ENCODE results near the gene ARSD. TPM values are rescaled to one million over a fixed set of nuclear protein-coding genes. Genes with fewer than 3 reads are reported as not detected.
A peak's percentile ranks its signal among the peaks of the same experiment; 100 is the strongest.
"Not testable (repeated sequence)": the region's sequence is repeated elsewhere in the genome, so short reads cannot be mapped to it uniquely, and the experiment has no call there.

The ARSD gene
- total RNA-seq, 2 donors from 2014 or later, result 52.1 to 69.5 TPM

DNA sequence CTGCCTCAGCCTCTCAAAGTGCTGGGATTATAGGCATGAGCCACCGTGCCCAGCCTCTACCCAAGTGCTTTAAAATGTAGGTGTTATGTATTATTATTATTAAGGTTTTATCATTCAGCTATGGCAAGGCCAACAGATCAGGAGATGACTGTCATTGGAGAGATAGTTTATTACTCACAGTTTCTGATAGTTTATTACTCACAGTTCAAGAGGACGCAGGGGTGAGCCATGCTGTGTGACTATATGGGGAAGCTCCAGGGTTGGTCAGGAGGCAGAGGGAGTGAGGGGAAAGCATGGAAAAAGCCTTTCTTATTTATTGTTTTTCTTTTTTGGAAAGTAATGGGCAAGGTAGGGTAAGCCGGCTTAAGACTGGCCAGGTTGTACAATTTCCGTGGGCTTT, 25.4 kb upstream of the ARSD start:
- Histone ChIP-seq H3K27ac (no peak overlapping the region), H3K4me1 (replicated peaks) (no peaks in the 10 kb centered on the region), H3K36me3 (no peaks in the 10 kb centered on the region), H3K9me3 (no peaks in the 10 kb centered on the region), H3K4me3 (no peak overlapping the region), H3K27me3 (replicated peaks; ENCODE audit: insufficient read depth) (no peaks in the 10 kb centered on the region)
- TF ChIP-seq POLR2AphosphoS5 (IDR thresholded peaks at IDR 0.05), result no peak
- TF ChIP-seq, protein P1, sequence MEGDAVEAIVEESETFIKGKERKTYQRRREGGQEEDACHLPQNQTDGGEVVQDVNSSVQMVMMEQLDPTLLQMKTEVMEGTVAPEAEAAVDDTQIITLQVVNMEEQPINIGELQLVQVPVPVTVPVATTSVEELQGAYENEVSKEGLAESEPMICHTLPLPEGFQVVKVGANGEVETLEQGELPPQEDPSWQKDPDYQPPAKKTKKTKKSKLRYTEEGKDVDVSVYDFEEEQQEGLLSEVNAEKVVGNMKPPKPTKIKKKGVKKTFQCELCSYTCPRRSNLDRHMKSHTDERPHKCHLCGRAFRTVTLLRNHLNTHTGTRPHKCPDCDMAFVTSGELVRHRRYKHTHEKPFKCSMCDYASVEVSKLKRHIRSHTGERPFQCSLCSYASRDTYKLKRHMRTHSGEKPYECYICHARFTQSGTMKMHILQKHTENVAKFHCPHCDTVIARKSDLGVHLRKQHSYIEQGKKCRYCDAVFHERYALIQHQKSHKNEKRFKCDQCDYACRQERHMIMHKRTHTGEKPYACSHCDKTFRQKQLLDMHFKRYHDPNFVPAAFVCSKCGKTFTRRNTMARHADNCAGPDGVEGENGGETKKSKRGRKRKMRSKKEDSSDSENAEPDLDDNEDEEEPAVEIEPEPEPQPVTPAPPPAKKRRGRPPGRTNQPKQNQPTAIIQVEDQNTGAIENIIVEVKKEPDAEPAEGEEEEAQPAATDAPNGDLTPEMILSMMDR (IDR thresholded peaks at IDR 0.05), result no peak
- TF ChIP-seq POLR2A (IDR thresholded peaks at IDR 0.05), result no peak
- intact Hi-C loops (cut with DNase I), result no loop called here
- DNase-seq (ENCODE audit: low spot score), result no peak
- WGBS, result 92% methylated on average over 4 of the region's 4 CpGs

DNA sequence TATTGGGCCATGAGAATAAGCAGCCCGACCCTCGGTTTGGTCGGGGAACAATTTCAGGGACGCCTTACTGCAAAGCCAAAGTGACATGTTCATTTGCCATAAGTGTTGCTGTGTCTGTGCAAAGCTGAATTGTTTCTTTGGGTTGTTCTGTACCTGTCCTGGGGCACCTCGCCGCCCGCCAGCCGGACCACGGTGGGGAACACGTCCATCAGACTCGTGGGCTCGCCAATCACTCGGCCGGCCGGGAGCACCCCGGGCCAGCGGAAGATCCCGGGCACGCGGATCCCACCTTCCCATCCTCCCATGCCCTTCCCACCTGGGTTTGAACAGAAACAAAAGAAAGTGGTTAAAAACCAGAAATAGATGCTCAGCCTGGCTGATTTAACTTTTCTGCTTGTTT, 8.8 kb upstream of the ARSD start:
- H3K27ac ChIP-seq; DNase-seq (ENCODE audit: low spot score); H3K9me3 ChIP-seq; intact Hi-C loops (cut with DNase I); H3K4me3 ChIP-seq; H3K27me3 ChIP-seq (replicated peaks; ENCODE audit: insufficient read depth); H3K36me3 ChIP-seq; H3K4me1 ChIP-seq (replicated peaks): not testable (repeated sequence)
- WGBS, result 97% methylated on average over 20 of the region's 20 CpGs

DNA sequence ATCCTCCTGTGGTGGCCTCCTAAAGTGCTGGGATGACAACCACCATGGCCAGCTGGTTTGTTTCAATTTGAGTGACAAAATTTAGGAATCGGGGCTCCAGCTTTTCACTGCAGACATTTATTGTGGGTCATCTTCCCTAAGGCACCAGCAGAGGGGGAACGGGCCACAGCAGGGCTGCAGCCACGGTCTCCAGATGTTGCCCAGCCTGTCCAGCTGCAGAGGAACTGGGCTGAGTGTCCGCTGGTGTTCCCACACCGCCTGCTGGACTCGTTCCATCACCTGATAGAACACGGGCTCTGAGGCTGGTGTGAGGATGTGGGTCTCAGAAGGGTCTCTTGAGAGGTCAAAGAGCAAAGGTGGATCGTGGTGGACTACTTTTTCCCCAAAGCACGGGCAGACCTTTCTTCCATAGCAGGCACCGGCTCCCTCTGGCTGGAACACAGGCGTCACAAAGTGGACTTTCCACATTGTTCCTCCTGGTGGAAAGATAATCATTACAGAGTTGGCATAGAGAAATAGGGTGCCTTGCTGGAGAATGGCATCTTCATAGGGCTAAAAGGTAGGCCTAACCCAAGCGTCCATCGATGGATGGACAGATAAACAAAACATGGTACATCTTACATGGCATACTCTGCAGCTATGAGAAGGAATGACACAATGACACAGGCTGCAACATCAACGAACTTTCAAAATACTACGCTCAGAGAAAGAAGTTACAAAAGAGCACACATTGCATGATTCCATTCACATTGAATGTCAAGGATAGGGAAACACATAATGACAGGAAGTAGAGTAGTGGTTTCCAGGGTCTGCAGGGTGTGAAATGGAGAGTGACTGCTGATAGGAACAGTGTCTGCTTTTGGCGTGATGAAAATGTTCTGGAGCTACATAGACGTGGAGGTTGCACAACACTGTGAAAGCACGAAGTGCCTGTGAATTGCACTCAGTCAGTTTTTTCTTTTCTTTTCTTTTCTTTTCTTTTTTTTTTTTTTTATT, 5.9 kb upstream of the ARSD start:
- Histone ChIP-seq H3K36me3 (no peaks in the 10 kb centered on the region), H3K4me1 (replicated peaks) (no peaks in the 10 kb centered on the region), H3K9me3 (no peaks in the 10 kb centered on the region), H3K27ac (no peak overlapping the region), H3K4me3 (no peak overlapping the region), H3K27me3 (replicated peaks; ENCODE audit: insufficient read depth) (no peaks in the 10 kb centered on the region)
- intact Hi-C loops (cut with DNase I), result no loop called here
- no peak for DNase-seq (ENCODE audit: low spot score)
- TF ChIP-seq POLR2AphosphoS5 (IDR thresholded peaks at IDR 0.05), result no peak
- no peak for TF ChIP-seq POLR2A (IDR thresholded peaks at IDR 0.05)
- TF ChIP-seq, protein P1 (IDR thresholded peaks at IDR 0.05), result no peak
- WGBS, result 78% methylated on average over 15 of the region's 18 CpGs

DNA sequence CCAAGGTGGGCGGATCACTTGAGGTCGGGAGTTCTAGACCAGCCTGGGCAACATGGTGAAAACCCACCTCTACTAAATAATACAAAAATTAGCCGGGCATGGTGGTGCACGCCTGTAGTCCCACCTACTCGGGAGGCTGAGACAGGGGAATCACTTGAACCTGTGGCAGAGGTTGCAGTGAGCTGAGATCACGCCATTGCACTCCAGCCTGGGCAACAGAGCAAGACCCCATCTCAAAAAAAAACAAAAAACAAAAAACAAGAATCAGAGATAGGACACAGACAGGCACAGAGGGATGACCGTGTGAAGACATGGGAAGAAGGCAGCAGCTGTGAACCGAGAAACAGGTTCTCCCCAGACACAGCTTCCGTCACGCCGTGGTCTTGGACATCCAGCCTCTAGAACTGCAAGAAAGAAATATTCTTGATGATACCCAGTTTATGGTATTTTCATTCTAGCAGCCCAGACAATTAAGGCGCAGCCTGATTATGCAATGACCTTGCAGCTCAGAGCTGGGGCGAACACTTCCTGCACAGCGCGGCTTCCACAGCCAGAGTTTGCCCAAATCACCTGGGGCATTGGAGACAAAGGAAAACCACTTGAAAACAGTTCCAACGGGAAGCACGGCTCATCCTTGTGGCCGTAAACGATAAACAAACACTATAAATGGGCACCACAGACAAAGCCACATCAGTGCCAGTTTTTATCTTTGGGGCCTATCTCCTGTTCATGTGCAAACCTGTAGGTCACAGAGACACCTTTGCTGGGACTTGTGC, 4.2 kb upstream of the ARSD start:
- Histone ChIP-seq H3K27me3 (replicated peaks; ENCODE audit: insufficient read depth) (no peaks in the 10 kb centered on the region), H3K4me3 (no peak overlapping the region), H3K27ac (no peak overlapping the region), H3K9me3 (no peaks in the 10 kb centered on the region), H3K4me1 (replicated peaks) (no peaks in the 10 kb centered on the region), H3K36me3 (no peaks in the 10 kb centered on the region)
- WGBS, result 53% methylated on average over 19 of the region's 19 CpGs
- intact Hi-C loops (cut with DNase I), result no loop called here
- peak; percentile 56 for TF ChIP-seq POLR2AphosphoS5 (IDR thresholded peaks at IDR 0.05)
- TF ChIP-seq POLR2A (IDR thresholded peaks at IDR 0.05), result no peak
- peak; percentile 49 for DNase-seq (ENCODE audit: low spot score)

DNA sequence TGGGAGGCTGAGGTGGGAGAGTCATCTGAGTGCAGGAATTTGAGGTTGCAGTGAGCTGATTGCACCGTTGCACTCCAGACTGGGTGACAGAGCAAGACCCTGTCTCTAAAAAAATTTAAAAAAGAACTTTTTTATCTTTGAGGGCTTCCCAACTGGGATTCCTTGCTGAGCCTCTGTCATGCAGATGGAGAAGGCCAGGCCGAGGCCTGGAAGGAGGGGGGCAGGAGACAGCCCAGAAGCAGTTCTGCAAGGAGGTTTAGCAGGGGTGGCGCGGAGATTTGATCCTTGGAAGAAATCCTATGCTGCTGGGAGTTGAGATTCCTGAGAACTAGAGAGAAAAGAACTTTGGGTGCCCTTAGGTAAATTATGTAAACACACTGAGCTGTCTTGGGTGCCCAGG, 2.5 kb upstream of the ARSD start:
- no peaks in the 10 kb centered on the region for H3K27me3 ChIP-seq (replicated peaks; ENCODE audit: insufficient read depth)
- H3K4me3 ChIP-seq, result no peak overlapping the region
- intact Hi-C loops (cut with DNase I), result no loop called here
- TF ChIP-seq POLR2A (IDR thresholded peaks at IDR 0.05) (no peak), POLR2AphosphoS5 (IDR thresholded peaks at IDR 0.05) (no peak)
- TF ChIP-seq, protein P1 (IDR thresholded peaks at IDR 0.05), result no peak
- DNase-seq (ENCODE audit: low spot score), result no peak
- WGBS, result 92% methylated on average over 4 of the region's 4 CpGs
- H3K4me1 ChIP-seq (replicated peaks), result no peaks in the 10 kb centered on the region
- no peaks in the 10 kb centered on the region for H3K36me3 ChIP-seq
- H3K9me3 ChIP-seq, result no peaks in the 10 kb centered on the region
- no peak overlapping the region for H3K27ac ChIP-seq

Measured in prostate gland (tissue), 2 donors.